ENCODE measurements around the gene UNG. TPM values are rescaled to one million over a fixed set of nuclear protein-coding genes. Genes with fewer than 3 reads are reported as not detected.

UNG gene
- total RNA-seq, 6 donors from 2014 or later: 8.2 to 27.6 (median 15.5) TPM

DNA sequence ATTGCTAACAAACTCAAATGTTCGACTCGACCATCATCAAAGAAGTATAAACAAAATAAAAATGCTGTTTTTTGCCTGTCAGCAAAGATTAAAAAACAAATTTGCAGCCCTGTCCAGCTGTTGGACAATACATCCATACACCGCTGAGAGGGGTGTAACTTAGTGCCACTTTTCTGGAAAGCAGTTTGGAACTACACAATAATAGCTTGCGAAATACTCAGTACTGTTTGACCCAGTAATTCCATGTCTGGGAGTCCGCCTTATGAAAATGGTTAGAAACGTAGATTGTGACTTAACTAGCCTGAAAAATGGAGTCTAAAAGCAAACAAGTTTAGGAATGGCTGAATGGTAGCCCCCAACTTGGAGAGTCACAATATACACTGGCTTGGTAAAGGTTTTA, 38.6 kb upstream of the UNG start:
- H3K36me3 ChIP-seq: peaks cover 0 to 40% (median 15%) of the 10 kb centered on the region in 4 donors
- TF ChIP-seq EP300 (IDR thresholded peaks at IDR 0.05) (no peak), POLR2AphosphoS5 (IDR thresholded peaks at IDR 0.05) (no peak), POLR2A (IDR thresholded peaks at IDR 0.05) (no peak)
- TF ChIP-seq, protein P1, sequence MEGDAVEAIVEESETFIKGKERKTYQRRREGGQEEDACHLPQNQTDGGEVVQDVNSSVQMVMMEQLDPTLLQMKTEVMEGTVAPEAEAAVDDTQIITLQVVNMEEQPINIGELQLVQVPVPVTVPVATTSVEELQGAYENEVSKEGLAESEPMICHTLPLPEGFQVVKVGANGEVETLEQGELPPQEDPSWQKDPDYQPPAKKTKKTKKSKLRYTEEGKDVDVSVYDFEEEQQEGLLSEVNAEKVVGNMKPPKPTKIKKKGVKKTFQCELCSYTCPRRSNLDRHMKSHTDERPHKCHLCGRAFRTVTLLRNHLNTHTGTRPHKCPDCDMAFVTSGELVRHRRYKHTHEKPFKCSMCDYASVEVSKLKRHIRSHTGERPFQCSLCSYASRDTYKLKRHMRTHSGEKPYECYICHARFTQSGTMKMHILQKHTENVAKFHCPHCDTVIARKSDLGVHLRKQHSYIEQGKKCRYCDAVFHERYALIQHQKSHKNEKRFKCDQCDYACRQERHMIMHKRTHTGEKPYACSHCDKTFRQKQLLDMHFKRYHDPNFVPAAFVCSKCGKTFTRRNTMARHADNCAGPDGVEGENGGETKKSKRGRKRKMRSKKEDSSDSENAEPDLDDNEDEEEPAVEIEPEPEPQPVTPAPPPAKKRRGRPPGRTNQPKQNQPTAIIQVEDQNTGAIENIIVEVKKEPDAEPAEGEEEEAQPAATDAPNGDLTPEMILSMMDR (IDR thresholded peaks at IDR 0.05): no peak
- H3K4me1 ChIP-seq: peaks cover 0 to 9% (median 7%) of the 10 kb centered on the region in 4 donors
- 87% methylated on average over 6 of the region's 6 CpGs for WGBS, 2 donors
- ATAC-seq (ENCODE audit: low FRiP score in 2 of 2): no peak
- no peak overlapping the region for H3K27ac ChIP-seq
- no peak overlapping the region for H3K4me3 ChIP-seq
- H3K9me3 ChIP-seq: no peaks in the 10 kb centered on the region
- no peaks in the 10 kb centered on the region for H3K27me3 ChIP-seq
- no peak for DNase-seq

DNA sequence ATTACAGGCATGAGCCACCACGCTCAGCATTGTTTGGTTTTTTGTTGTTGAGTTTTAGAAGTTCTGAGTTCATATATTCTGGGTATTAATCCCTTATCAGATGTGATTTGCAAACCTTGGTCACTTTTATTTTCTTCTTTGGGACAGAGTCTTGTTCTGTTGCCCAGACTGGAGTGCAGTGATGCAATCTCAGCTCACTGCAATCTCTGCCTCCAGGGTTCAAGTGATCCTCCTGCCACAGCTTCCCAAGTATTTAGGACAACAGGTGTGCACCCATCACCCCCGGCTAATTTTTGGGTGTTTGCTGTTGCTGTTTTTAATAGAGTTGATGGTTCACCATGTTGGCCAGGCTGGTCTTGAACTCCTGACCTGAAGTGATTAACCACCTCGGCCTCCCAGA, 33.3 kb upstream of the UNG start:
- 90 to 96% methylated on average over 2 to 3 of the region's 3 CpGs for WGBS, 2 donors
- Histone ChIP-seq H3K4me3 (no peak overlapping the region), H3K36me3 (peaks cover 0 to 57% (median 23%) of the 10 kb centered on the region in 4 donors), H3K27ac (no peak overlapping the region), H3K4me1 (no peaks in the 10 kb centered on the region), H3K9me3 (no peaks in the 10 kb centered on the region), H3K27me3 (no peaks in the 10 kb centered on the region)
- TF ChIP-seq EP300 (IDR thresholded peaks at IDR 0.05) (no peak), POLR2AphosphoS5 (IDR thresholded peaks at IDR 0.05) (no peak), POLR2A (IDR thresholded peaks at IDR 0.05) (no peak)
- TF ChIP-seq, protein P1 (IDR thresholded peaks at IDR 0.05): no peak
- DNase-seq (no peak), ATAC-seq (ENCODE audit: low FRiP score in 2 of 2) (no peak)

GRCh38 chr12:109065154-109065852, 32.1 kb upstream of the UNG start:
- Histone ChIP-seq H3K4me1 (no peaks in the 10 kb centered on the region), H3K9me3 (no peaks in the 10 kb centered on the region), H3K27ac (no peak overlapping the region), H3K27me3 (no peaks in the 10 kb centered on the region), H3K36me3 (peaks cover 2 to 54% (median 29%) of the 10 kb centered on the region in 4 donors), H3K4me3 (no peak overlapping the region)
- TF ChIP-seq EP300 (IDR thresholded peaks at IDR 0.05) (no peak), POLR2AphosphoS5 (IDR thresholded peaks at IDR 0.05) (no peak), POLR2A (IDR thresholded peaks at IDR 0.05) (no peak)
- TF ChIP-seq, protein P1 (IDR thresholded peaks at IDR 0.05): no peak
- WGBS, 2 donors: 86 to 92% methylated on average over 5 of the region's 5 CpGs
- ATAC-seq (ENCODE audit: low FRiP score in 2 of 2): no peak
- no peak for DNase-seq

- ATAC-seq (ENCODE audit: low FRiP score in 2 of 2) (no peak), DNase-seq (no peak)
- 73% methylated on average over 1 of the region's 1 CpG for WGBS, 2 donors
- Histone ChIP-seq H3K4me1 (no peaks in the 10 kb centered on the region), H3K27me3 (no peaks in the 10 kb centered on the region), H3K27ac (no peak overlapping the region), H3K9me3 (no peaks in the 10 kb centered on the region), H3K4me3 (no peak overlapping the region), H3K36me3 (peaks cover 6 to 58% (median 30%) of the 10 kb centered on the region in 4 donors)
- TF ChIP-seq, protein P1 (IDR thresholded peaks at IDR 0.05): no peak
- TF ChIP-seq POLR2AphosphoS5 (IDR thresholded peaks at IDR 0.05): no peak
- TF ChIP-seq EP300 (IDR thresholded peaks at IDR 0.05): no peak
- TF ChIP-seq POLR2A (IDR thresholded peaks at IDR 0.05): no peak
Measured at GRCh38 chr12:109065853-109066193, 31.6 kb upstream of the UNG start.

All from upper lobe of left lung (tissue), 6 donors.